CD4-positive, alpha-beta T cell treated with Interferon gamma for 1 hour (primary cell): ENCODE data around the gene TBC1D2.
"Not testable (repeated sequence)": the region's sequence is repeated elsewhere in the genome, so short reads cannot be mapped to it uniquely, and the experiment has no call there.

ENCODE experiments used
- DNase-seq: peaks from one replicate; pipeline ENCODE4 v3.0.0-alpha.2; 2020

TBC1D2 gene

DNA sequence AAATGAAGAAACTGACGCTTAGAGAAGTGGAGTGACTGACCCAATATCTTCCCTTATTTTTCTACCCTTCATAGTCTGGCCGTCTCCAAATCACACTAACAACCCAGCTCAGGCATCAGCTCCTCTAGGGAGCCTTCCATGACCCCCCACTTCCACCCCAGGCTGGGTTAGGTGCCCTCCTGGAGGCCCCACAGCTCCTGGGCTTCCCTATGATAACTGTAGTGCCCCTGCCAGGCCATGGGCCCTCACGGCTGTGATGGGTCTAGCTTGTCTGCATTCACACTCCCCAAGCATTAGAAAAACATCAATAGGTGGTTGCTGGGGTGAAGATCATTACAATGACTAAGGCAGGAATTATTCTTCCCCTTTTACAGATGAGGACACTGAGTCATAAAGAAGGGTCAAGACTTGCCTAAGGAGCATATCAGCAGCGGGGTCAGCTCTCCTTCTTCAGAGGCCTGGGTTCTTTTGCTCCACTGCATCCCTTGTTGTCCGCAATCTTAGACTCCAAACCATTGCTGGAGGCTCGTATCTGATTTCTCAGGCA, 70.4 kb downstream of the TBC1D2 start:
- DNase-seq = no peak

DNA sequence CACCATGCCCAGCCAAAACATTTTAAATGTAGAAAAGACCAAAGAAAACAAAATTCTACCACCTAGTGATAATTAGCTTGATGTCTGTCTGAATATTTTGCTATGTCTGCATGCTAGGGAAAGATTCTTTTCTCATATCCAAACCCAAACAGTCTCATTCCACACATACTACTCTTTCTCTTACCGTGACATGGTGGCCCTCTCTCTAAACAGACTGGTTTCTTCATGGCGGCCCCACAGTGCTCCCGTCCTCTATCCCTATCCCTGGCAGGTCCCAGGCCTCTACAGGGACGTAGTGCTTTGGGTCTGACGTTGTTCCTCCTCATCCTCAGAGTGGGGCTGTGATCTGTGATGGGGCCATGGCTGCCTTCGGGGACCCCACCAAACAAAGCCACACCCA, 71.1 kb downstream of the TBC1D2 start:
- no peak for DNase-seq

DNA sequence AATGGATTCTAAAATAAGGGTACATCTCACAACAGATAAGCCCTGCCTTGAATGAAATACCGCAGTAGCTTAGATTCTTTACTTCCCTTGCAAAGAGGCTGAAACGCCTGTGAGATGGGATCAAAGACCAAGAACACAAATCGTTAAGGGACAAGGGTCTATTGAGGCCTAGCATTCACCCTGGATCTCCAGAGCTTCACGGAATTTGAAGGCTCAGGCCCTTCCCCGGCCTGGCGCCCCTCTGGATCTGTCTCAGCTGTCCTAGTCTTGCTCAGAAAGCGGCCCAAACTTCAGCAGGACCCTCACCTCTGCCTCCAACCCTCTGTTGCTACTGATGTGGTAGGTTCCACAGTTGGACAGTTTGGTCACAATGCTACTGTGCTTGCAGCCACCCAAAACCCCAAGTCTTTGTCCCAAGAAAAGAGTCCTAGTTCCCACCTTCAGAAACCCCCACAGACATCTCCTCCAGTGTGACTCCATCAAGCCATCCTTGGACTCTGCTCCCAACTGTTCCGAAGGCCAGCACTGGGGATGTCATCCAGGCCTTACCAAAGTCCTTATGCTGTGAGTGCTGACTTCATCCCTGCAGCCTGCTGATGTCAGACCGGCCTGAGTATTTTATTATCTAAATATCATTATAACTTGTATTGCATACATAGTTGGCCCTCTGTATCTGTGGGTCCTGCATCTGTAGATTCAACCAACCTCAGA, 72.4 kb downstream of the TBC1D2 start:
- DNase-seq = no peak

DNA sequence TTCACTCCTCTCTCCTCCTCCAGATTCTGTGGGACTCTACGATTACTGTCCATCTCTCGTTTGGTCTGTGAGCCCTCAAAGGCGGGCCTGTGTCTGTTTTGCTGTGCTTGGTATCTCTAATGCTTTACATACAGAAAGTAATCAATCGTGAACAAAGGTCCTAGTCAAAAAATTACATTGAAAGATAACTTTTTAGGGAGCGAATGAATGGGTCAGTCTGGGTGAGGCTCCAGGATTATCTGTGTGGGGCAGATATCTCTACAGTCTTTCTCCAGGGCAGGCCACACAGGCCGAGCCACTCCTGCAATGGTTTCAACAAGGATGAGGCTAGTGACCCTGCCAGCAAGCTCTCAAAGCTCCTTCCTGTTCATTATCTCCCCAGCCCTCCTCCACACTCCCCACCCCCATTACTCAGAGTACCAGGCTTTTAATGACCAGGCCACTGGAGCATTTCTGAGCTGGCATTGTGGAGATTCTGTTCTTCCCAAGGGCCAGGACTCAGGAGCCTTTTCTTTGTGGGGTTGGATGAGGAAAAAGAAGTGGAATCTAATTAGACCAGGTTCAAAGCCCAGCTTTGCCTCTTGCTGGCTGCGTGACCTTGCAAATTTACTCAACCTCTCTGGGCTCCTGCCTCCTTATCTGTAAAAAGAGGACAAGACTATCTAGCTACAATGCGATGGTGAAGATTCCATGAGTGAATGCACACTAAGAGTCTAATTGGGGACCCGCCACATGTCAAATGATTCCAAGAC, 73.2 kb downstream of the TBC1D2 start:
- no peak for DNase-seq

DNA sequence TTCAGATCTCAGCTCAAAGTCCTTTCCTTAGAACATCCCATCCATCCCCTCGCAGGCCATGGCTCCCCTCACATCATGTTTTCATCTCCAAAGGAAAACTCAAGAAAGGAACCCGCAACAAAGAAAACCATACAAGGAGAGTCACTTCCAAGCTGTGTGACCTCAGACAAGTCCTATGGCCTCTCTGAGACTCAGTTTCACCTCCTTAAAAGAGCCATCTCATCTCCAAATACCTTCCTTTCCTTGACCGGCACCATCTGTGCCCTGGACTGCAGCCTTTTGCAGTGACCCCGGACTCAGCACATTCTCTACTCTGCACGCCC, 73.7 kb downstream of the TBC1D2 start:
- no peak for DNase-seq

DNA sequence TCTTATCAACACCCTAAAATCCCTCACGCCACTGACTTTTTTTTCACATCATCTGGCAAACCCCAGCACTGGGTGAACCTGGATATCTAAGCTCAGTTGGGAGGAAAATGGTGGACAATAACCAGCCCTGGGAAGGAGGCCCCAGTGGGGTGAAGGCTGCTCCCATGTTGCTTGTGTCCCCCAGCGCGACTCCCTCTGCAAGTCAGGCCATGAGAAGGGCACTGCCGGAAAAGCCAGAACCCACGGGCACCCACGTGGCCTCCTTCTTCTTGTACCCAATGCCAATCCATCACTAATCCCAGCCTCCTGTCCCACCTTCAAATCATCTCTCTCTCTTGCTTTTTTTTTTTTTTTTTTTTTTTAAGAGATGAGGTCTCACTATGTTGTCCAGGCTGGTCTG, 74.5 kb downstream of the TBC1D2 start:
- no peak for DNase-seq

DNA sequence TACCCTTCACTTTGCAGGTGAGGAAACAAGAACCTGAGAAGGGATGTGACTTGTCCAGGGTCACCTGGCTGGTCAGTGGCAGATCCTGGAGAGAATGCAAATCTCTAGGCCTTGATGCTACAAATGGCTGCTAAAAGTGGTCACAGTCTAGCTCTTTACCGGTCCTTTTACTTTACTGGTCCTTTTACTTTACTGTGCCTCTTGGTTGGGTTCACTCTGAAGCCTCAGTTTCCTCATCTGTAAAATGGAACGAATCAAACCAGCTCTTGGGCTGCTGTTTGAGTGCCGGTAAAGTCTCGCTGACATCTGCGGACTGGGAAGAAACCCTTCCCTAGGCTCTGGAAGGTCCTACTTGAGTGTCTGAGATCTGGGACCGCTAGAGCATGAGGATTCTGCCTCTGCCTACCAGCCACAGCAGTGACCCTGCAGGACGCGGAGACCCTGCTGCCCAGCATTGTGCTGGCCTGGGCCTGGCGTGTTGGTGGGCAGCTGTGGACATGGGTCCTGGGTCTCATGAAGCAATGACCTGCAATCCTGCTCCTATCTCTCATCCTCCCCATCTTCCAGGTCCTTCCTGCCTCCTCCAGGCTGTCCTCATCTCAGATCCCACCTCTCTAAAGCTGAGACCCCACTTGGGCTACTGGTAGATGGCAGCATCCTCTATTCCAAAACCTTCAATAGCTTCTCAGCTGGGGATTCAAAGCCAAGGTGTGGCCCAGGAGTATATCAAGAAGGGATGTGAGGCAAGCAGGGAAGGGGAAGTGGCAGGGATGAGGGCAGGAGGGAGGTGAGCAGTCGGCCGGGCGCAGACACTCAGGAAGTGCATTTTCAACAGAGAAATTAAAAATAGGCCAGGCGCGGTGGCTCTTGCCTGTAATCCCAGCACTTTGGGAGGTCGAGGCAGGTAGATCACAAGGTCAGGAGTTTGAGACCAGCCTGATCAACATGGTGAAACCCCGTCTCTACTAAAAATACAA, 76.3 kb downstream of the TBC1D2 start:
- DNase-seq = no peak

DNA sequence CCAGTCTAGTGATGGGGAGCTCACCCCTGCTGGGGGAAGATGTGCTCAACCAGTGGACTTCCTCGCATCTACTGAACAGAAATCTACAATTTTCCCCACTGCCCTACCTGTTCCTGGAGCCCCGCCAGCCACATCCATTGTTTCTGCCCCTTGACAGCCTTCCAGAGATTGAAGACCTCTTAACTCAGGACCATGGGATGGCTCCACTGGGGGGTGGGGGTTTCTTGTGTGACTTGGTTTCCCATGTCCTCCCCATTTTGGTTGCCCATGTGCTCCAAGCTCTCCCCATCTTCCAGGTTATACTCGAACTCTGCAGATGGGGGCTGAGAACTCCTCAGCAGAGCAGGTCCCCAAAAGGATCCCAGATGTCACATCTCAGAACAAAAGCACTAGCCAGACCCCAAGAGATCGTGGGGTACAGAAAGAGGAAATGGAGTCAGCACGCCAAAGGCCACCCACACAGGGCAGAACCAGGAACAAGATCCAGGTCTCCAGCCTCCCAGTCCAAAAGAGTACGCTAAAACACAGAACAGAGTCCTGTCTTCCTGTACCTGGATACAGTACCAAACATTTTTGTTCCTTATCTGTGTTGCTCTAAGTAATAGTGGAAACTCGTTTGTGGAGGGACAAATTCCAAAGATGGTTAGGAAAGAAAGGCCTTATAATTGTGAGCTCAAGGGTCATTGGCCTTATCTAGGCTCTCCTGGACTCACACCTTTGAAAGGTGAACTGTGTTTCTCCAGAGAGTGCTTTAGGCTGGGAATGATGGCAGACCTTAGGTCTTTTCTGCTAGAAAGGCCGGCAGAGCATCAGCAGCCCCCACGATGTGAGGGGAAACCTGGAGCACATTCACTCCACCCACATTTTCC, 78.8 kb downstream of the TBC1D2 start:
- DNase-seq = no peak

DNA sequence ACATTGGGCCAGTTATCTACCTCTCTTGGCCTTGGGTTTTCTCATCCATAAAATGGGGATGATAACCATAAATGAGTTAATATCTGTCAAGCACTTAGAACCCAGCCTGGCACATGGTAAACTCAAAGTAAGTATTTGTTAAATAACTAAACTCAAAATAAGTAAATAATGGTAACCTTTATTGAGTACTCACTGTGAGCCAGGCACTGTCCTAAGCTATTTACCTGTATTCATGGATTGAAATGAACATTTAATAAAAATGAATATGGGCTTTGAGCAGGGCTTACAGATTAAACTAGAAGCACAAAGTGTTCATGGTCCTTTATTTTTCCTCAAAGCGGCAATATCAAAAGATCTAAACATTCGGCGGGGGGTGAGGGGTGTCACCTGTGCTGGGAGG, 79.7 kb downstream of the TBC1D2 start:
- DNase-seq = no peak

DNA sequence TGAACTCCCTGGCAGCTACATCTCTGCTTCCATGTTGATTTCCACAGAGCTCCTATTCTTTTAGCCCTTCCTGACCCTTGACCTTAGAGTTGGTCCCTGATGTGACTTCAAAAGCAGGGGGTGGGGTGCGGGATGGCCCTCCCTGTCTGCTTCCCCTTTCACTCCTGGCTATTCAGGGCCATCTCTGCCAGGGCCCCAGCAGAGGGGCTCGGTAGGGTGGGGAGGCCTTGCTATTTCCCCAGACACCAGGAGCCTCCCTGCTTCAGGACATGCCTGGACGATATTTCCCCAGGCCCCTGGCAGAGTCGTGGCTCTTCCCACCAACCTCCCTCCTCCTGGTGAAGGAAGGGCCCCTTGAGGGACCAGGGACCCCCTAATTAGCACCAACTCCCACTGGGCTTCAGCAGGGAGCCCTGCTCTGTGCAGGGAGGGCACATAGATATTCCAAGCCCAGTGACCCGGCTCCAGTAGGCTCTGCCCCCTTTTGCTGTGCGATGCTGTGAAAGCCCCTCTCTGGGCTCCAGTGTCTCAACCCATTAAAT, 80.3 kb downstream of the TBC1D2 start:
- DNase-seq = no peak

DNA sequence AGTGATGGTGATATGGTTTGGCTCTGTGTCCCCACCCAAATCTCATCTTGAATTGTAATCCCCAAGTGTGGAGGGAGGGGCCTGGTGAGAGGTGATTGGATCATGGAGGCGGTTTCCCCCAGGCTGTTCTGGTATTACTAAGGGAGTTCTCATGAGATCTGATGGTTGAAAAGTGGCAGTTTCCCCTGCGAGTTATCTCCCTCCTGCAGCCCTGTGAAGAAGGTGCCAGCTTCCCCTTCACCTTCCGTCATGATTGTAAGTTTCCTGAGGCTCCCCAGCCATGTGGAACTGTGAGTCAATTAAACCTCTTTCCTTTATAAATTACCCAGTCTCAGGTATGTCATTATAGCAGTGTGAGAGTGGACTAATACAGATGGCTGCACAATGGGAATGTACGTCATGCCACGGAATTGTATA, 80.9 kb downstream of the TBC1D2 start:
- not testable (repeated sequence) for DNase-seq

DNA sequence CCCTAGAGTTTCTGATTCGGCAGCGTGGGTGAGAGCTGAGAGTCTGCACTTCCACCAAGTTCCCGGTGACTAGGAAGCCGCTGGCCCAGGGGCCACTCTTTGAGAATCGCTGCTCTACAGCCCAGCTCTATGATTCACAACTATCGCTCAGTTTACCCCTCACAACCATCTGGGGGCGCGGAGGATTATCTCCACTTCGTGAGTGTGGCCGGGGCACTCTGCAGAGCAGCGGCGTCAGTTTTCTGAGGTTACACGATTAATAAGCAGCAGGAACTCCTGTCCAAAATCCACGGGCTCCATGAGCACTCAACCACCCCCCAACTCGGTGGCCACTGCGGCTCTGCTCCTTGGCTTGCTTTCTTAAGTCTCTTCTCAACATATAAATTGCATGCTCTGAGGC, 82.3 kb downstream of the TBC1D2 start:
- DNase-seq = no peak

DNA sequence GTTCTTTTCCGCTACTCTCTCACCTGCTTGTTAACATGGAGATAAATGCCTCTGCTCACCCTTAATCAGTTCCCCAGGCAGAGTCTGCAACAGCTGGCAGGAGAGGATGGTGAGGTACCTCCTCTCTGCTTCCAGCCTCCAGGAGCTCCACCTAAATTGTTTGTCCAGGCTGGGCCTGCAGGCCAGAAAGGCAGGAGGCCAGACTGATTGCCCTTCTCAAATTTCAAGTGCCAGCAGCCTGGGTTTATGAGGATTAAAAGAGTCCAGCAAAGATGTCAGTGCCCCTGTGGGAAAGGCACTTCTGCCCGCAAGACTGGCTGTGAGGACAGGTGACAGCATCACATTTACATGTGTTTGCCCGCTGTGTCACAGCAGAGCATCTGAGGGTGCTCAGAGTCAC, 82.8 kb downstream of the TBC1D2 start:
- no peak for DNase-seq

DNA sequence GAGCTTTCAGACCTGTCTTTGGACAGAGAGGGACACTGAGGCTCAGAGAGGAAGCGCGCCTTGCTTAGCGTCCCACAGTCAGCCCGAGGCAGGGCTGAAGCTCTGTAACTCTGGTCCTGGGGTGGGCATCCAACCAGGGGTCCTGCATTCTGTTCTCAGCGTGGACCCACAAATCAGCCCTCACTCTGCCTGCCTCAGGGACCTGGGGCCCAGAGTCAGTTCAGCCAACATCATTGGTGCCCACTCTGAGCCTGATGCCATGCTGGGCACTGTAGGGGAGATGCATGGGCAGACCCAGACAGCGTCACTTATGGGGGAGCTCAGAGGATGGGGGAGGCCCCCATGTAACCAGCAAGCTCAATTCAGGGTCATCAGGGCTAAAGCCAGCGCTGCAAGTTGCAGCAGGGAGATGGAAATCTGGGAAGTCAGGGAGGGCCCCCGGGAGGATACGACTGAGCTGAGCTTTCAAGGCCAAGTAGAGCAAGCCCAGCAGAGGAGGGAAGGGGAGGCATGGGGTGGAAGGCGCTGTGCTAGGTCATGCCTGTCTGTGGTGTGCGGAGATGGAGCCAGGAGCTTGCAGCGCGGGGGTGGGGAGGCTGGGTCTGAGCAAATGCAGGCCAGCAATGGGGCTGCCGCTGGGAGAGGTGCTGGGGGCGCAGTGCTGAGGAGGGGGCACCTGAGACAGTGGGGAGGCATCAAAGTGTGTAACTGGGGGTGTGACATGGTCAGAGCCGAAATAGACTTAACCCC, 84.1 kb downstream of the TBC1D2 start:
- no peak for DNase-seq

DNA sequence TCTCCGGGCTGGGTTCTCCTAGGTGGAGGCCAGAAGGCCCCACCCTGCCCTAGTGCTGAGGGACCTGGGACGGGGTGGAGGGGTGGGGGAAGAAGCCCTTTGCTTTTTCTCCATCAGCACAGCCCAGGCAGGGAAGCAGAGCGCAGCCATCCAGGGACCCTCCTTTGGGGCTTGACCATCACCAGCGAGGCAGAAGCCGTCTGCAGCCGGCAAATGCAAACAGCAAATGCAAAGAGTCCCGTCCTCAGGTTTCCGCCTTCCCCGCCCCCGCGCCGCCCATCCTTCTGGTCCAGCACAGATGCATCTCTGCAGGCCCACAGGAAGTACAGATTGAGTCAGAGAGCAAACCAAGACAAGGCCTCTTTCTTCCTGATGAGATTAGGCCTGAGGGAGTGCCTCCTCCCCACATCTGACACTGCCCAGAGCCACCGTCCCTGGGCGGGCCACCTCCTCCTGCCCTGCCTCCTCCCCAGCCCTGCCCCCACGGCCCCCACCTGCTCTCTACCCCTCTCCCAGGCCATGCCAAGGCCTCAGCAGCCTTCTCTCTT, 86.4 kb downstream of the TBC1D2 start:
- DNase-seq = peak; percentile 9

DNA sequence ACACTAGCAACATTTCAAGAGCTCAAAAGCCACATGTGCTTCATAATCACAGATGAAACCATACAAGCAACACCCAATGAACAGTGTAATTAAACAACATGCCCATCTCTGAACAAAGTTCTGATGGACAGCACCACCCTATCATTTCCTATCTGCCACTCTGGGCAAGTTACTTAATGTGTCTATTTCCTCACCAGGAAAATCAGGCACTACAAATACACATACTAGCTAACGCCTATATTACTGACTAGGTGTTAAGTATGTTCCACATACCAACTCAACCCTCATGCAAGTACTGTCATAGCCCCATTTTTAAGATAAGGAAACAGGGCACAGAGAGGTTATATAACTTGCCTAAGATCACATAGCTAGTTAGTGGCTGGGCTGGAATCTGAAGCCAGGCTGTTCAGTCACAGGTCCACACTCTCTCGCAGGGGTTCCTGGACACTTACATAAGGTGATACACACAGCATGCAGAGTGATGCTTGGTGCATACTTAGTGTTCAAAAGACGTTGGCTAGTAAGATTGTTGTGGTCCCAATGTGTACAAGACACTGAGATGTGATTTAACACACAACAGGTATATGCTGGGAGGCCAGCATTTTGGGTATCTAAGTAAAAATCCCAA, 87.2 kb downstream of the TBC1D2 start:
- DNase-seq = no peak

DNA sequence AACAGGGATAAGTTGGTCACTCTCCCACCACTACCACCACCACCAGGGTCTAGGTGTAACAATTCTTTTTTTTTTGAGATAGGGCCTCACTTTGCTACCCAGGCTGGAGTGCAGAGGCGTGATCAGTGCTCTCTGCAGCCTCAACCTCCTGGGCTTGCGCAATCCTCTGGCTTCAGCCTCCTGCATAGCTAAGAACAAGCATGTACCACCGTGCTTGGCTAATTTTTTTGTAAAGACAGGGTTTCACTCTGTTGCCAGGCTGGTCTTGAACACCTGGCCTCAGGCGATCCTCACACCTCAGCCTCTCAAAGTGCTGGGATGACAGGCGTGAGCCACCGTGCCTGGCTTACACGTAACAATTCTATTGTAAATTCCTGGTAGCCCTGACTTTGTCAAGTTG, 90.5 kb downstream of the TBC1D2 start:
- DNase-seq = no peak

DNA sequence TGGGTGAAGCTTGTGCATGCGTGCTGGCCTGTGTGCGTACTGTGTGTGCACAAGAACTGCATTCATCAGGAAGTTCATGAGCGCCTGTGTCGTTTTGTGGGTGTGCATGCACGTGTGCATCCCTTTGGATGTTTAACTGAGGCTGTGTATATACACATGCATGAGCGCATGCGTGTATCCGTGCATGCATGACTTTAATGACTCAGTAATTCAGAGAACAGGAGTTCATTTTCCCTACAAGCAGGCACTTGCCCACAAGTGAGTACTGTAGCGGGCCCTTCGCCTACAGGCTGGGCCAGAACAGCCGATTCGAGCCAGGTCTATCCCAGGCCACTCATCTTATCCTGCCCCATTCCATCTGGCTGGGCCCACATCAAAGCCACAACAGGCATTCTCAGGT, 92.8 kb downstream of the TBC1D2 start:
- DNase-seq = no peak

DNA sequence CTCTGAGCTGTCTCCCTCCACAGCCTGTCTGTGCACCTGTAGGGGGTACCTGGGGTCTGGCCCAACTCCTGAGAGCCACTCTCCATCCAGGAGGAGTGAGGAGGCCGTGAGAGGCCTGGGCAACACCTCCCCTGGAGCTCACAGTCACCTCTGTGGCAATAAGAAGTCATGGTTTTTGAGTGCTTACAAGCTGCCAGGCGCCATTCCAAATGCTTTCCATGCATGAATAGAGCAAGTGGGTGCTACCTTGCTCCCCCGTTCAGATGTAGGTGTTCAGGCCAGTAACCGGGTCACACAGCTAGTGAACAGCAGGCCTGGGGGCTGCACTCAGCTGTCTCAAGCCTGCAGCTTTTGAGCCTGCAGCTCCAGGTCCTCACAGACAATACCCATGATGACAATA, 93.6 kb downstream of the TBC1D2 start:
- no peak for DNase-seq

DNA sequence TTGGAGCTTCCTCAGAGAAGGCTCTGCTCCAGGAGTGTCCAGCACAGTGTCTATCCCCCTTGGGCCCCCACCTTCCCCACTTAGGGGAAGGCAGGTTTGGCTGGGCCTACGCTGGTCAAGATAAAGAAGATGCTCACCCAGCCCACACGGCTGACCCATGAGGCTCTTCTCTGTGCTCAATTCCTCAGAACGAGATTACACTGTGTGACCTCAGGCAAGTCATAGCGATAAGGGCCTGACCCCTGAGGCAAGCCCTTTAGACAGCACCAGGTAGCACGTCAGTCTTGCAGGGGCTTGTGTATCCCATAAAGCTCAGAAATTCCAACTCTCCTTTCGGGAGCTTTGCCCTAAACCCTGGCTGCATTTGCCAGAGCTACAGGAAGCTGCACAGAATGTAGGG, 95.7 kb downstream of the TBC1D2 start:
- no peak for DNase-seq

DNA sequence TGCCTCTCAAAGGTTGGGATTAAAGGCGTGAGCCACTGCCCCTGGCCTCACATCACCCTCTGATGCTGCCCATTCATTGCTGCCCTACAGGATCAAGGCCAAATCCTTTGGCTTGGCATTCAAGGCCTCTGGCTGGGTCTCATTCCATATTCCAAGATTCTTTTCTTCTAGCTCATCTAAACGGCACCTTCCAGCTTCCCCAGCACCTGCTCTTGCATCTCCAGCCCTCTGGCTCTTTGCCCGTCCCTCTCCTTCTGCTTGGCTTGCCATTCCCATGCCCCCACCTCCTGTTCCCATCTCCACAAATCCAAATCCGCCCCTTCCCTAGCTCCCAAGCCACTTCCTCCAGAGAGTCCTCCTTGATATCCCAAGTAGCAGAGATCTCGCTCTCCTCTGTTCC, 96.1 kb downstream of the TBC1D2 start:
- DNase-seq = no peak
